H9 (cell line): ENCODE data around the gene LONRF3. TPM values are rescaled to one million over a fixed set of nuclear protein-coding genes. Genes with fewer than 3 reads are reported as not detected.

Source experiments
- DNase-seq: peaks from one replicate; pipeline ENCODE4 v3.0.0-alpha.2; 2017
- H2AFZ ChIP-seq: one replicate; pipeline ENCODE4 v1.6.1; 2013; ENCODE audit warnings: mild to moderate bottlenecking, low read length, control low read depth, moderate library complexity
- H2AK5ac ChIP-seq: 2 replicates; pipeline ENCODE4 v1.6.1; 2013; ENCODE audit warnings: low read length, control low read depth, mixed read lengths; ENCODE audit not compliant: insufficient read length
- H2BK120ac ChIP-seq: one replicate; pipeline ENCODE4 v1.6.1; 2013; ENCODE audit warnings: low read depth, mild to moderate bottlenecking, low read length, control low read depth, inconsistent platforms; ENCODE audit not compliant: poor library complexity, severe bottlenecking
- H2BK12ac ChIP-seq: 2 replicates; pipeline ENCODE4 v1.6.1; 2013; ENCODE audit warnings: low read length, control low read depth, mixed read lengths, low read depth; ENCODE audit not compliant: insufficient read length
- H2BK15ac ChIP-seq: 2 replicates; pipeline ENCODE4 v1.6.1; 2013; ENCODE audit warnings: low read depth, low read length, control low read depth
- H2BK20ac ChIP-seq: one replicate; pipeline ENCODE4 v1.6.1; 2013; ENCODE audit warnings: low read depth, mild to moderate bottlenecking, low read length, control low read depth, inconsistent platforms; ENCODE audit not compliant: poor library complexity, severe bottlenecking
- H2BK5ac ChIP-seq: 2 replicates; pipeline ENCODE4 v1.6.1; 2013; ENCODE audit warnings: low read length, control low read depth, mixed read lengths; ENCODE audit not compliant: insufficient read length
- H3K14ac ChIP-seq: 2 replicates; pipeline ENCODE4 v1.6.1; 2013; ENCODE audit warnings: low read length, control low read depth; ENCODE audit not compliant: insufficient read depth
- H3K18ac ChIP-seq: 2 replicates; pipeline ENCODE4 v1.6.1; 2013; ENCODE audit warnings: low read depth, mild to moderate bottlenecking, mixed read lengths, low read length, control low read depth; ENCODE audit not compliant: insufficient read length
- H3K23ac ChIP-seq: 2 replicates; pipeline ENCODE4 v1.6.1; 2013; ENCODE audit warnings: low read length, control low read depth, mixed read lengths, low read depth; ENCODE audit not compliant: insufficient read length
- H3K23me2 ChIP-seq: 2 replicates; pipeline ENCODE4 v1.6.1; 2013; ENCODE audit warnings: low read depth, mild to moderate bottlenecking, mixed read lengths, low read length, control low read depth; ENCODE audit not compliant: insufficient read length, poor library complexity, severe bottlenecking
- H3K27ac ChIP-seq: 2 replicates; pipeline ENCODE4 v1.5.1; 2013; ENCODE audit warnings: low read length, control low read depth, mixed read lengths, low read depth; ENCODE audit not compliant: insufficient read length
- H3K27me3 ChIP-seq: 2 replicates; pipeline ENCODE4 v1.6.1; 2013; ENCODE audit warnings: low read length, control low read depth, inconsistent platforms; ENCODE audit not compliant: insufficient read depth
- H3K4ac ChIP-seq: 2 replicates; pipeline ENCODE4 v1.6.1; 2013; ENCODE audit warnings: low read depth, mild to moderate bottlenecking, control low read depth, inconsistent platforms, low read length, moderate library complexity
- H3K4me1 ChIP-seq: 2 replicates; pipeline ENCODE4 v1.6.1; 2013; ENCODE audit warnings: low read length, control low read depth, inconsistent platforms; ENCODE audit not compliant: insufficient read depth
- H3K4me2 ChIP-seq: 2 replicates; pipeline ENCODE4 v1.6.1; 2013; ENCODE audit warnings: low read length, control low read depth, mixed read lengths; ENCODE audit not compliant: insufficient read length, insufficient read depth
- H3K56ac ChIP-seq: 2 replicates; pipeline ENCODE4 v1.6.1; 2013; ENCODE audit warnings: low read depth, mild to moderate bottlenecking, mixed read lengths, low read length, control low read depth; ENCODE audit not compliant: insufficient read length
- H3K79me1 ChIP-seq: 2 replicates; pipeline ENCODE4 v1.6.1; 2013; ENCODE audit warnings: low read depth, mild to moderate bottlenecking, moderate library complexity, low read length, control low read depth, inconsistent platforms; ENCODE audit not compliant: insufficient read depth, poor library complexity, severe bottlenecking
- H3K79me2 ChIP-seq: 2 replicates; pipeline ENCODE4 v1.6.1; 2013; ENCODE audit warnings: low read length, control low read depth, inconsistent platforms; ENCODE audit not compliant: insufficient read depth
- H3K9ac ChIP-seq: 2 replicates; pipeline ENCODE4 v1.6.1; 2013; ENCODE audit warnings: low read length, control low read depth, mixed read lengths; ENCODE audit not compliant: insufficient read length; ENCODE audit errors: extremely low read depth
- H3K9me3 ChIP-seq: one replicate; pipeline ENCODE4 v1.6.1; 2013; ENCODE audit warnings: low read depth, low read length, inconsistent platforms; ENCODE audit not compliant: control insufficient read depth
- H3T11ph ChIP-seq: one replicate; pipeline ENCODE4 v1.6.1; 2013; ENCODE audit warnings: mild to moderate bottlenecking, low read length, control low read depth, inconsistent platforms
- H4K20me1 ChIP-seq: one replicate; pipeline ENCODE4 v1.6.1; 2013; ENCODE audit not compliant: control insufficient read depth, insufficient read length, insufficient read depth
- H4K5ac ChIP-seq: 2 replicates; pipeline ENCODE4 v1.6.1; 2013; ENCODE audit warnings: low read depth, mild to moderate bottlenecking, mixed read lengths, low read length, control low read depth; ENCODE audit not compliant: insufficient read length
- H4K8ac ChIP-seq: replicated peaks from 2 replicates; pipeline ENCODE4 v1.6.1; 2013; ENCODE audit warnings: low read length, control low read depth, mixed read lengths, low read depth; ENCODE audit not compliant: insufficient read length
- H4K91ac ChIP-seq: 2 replicates; pipeline ENCODE4 v1.6.1; 2013; ENCODE audit warnings: low read depth, mild to moderate bottlenecking, moderate library complexity, mixed read lengths, low read length, control low read depth; ENCODE audit not compliant: insufficient read length
- H3K27ac Mint-ChIP-seq, 3 experiments: 2 replicates in 2 of 3; 3 replicates in 1 of 3; pipeline ENCODE4 v1.8.0; 2020 to 2021; ENCODE audit warnings: mixed read lengths in 3 of 3, mild to moderate bottlenecking in 1 of 3, moderate library complexity in 1 of 3
- H3K27me3 Mint-ChIP-seq: 2 replicates; pipeline ENCODE4 v1.8.0; 2021; ENCODE audit warnings: low read depth, mild to moderate bottlenecking, moderate library complexity, mixed read lengths
- H3K36me3 Mint-ChIP-seq, 3 experiments: 2 replicates in 2 of 3; 3 replicates in 1 of 3; pipeline ENCODE4 v1.8.0; 2020 to 2021; ENCODE audit warnings: low read depth in 3 of 3, mixed read lengths in 3 of 3; ENCODE audit not compliant: insufficient read depth in 1 of 3
- H3K4me1 Mint-ChIP-seq, 2 experiments: 2 replicates each; pipeline ENCODE4 v1.8.0; 2020; ENCODE audit warnings: mixed read lengths in 2 of 2
- H3K4me3 Mint-ChIP-seq, 2 experiments: 2 replicates in 1 of 2; 3 replicates in 1 of 2; pipeline ENCODE4 v1.8.0; 2020 to 2021; ENCODE audit warnings: mild to moderate bottlenecking in 2 of 2, mixed read lengths in 2 of 2, moderate library complexity in 1 of 2
- H3K9me3 Mint-ChIP-seq, 2 experiments: 2 replicates in 1 of 2; 3 replicates in 1 of 2; pipeline ENCODE4 v1.8.0; 2020; ENCODE audit warnings: mild to moderate bottlenecking in 2 of 2, mixed read lengths in 2 of 2, moderate library complexity in 1 of 2
- WGBS: extraction: QIAGEN DNeasy Blood & Tissue Kit; methylation state at CpG from one replicate; pipeline ENCODE4 v1.1.7; 2013; ENCODE audit warnings: missing lambda C conversion rate, low lambda C conversion rate, mixed read lengths; ENCODE audit not compliant: insufficient read length; ENCODE audit errors: extremely low coverage; 5-methylcytosine and 5-hydroxymethylcytosine counted together
- total RNA-seq: library from RNA; stranded (reverse); gene quantifications from 2 replicates; pipeline ENCODE4 v1.2.1, GENCODE V29; 2021
- TF ChIP-seq, protein P1 (sequence below): fragments of 200-600 bp; sonication (generic); conservative IDR thresholded peaks from 3 replicates; pipeline ENCODE4 v1.8.0; 2021; ENCODE audit warnings: antibody characterized with exemption, mild to moderate bottlenecking

The LONRF3 gene
- total RNA-seq, 1 experiment from 2014 or later, result 0.33 TPM

DNA sequence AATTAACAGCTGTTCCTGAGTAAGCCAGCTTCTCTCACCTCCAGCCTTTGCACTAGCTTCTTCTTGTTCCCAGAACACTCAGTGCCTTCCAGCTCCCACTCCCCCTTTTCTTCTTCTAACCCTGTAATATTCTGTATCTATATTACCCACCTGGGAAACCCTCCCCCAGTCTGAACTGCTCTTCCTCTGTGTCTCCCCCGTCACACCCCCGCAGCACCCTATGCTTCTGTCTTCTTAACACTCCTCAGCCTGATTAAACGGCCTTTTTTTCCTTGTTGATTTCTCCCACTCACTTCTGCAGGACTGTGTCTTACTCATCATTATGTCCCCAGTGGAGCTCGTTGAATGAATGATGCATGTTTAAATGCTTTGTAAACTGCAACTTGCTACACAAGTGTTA is 9.0 kb upstream of the LONRF3 start:
- H4K8ac ChIP-seq, result no peak overlapping the region
- no peak overlapping the region for H4K91ac ChIP-seq
- H3K14ac ChIP-seq, result no peak overlapping the region
- no peaks in the 10 kb centered on the region for H4K20me1 ChIP-seq
- TF ChIP-seq, protein P1, sequence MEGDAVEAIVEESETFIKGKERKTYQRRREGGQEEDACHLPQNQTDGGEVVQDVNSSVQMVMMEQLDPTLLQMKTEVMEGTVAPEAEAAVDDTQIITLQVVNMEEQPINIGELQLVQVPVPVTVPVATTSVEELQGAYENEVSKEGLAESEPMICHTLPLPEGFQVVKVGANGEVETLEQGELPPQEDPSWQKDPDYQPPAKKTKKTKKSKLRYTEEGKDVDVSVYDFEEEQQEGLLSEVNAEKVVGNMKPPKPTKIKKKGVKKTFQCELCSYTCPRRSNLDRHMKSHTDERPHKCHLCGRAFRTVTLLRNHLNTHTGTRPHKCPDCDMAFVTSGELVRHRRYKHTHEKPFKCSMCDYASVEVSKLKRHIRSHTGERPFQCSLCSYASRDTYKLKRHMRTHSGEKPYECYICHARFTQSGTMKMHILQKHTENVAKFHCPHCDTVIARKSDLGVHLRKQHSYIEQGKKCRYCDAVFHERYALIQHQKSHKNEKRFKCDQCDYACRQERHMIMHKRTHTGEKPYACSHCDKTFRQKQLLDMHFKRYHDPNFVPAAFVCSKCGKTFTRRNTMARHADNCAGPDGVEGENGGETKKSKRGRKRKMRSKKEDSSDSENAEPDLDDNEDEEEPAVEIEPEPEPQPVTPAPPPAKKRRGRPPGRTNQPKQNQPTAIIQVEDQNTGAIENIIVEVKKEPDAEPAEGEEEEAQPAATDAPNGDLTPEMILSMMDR, result no peak
- no peaks in the 10 kb centered on the region for H3K79me2 ChIP-seq
- H3K4me2 ChIP-seq, result no peak overlapping the region
- no peaks in the 10 kb centered on the region for H3K23me2 ChIP-seq
- H2AFZ ChIP-seq, result no peak overlapping the region
- no peak overlapping the region for H4K5ac ChIP-seq
- Mint-ChIP-seq H3K27me3 (peaks cover 96% of the 10 kb centered on the region), H3K4me1 (peaks cover 4 to 10% of the 10 kb centered on the region in 2 experiments; a peak in 3 of 4 replicates), H3K9me3 (peaks cover 66 to 71% of the 10 kb centered on the region in 2 experiments), H3K36me3 (peaks cover 0 to 5% (median 0%) of the 10 kb centered on the region in 3 experiments; a peak in 3 of 7 replicates), H3K4me3 (no peak overlapping the region), H3K27ac (no peak overlapping the region)
- peaks cover 57% of the 10 kb centered on the region for H3K9me3 ChIP-seq
- no CpG with 5 or more reads among the region's 4 CpGs for WGBS
- H3K18ac ChIP-seq, result no peak overlapping the region
- H2BK15ac ChIP-seq, result no peak overlapping the region
- H2AK5ac ChIP-seq, result no peak overlapping the region
- DNase-seq, result no peak
- H2BK120ac ChIP-seq, result no peak overlapping the region
- no peak overlapping the region for H2BK12ac ChIP-seq
- H3K27ac ChIP-seq, result no peak overlapping the region
- no peak overlapping the region for H3K4ac ChIP-seq
- H3K79me1 ChIP-seq, result no peaks in the 10 kb centered on the region
- no peak overlapping the region for H3K23ac ChIP-seq
- H2BK5ac ChIP-seq, result no peak overlapping the region
- no peak overlapping the region for H3K56ac ChIP-seq
- no peak overlapping the region for H2BK20ac ChIP-seq
- no peaks in the 10 kb centered on the region for H3K4me1 ChIP-seq
- no peak overlapping the region for H3T11ph ChIP-seq
- H3K27me3 ChIP-seq, result peaks cover 28% of the 10 kb centered on the region
- no peak overlapping the region for H3K9ac ChIP-seq
